Measurements from ENCODE around the gene MTRF1L. TPM values are rescaled to one million over a fixed set of nuclear protein-coding genes. Genes with fewer than 3 reads are reported as not detected.

MTRF1L gene
- total and polyA plus RNA-seq, 2 donors (not counting 1 experiment from before 2014, with no cell fraction given): 9.8 to 24.0 TPM

DNA sequence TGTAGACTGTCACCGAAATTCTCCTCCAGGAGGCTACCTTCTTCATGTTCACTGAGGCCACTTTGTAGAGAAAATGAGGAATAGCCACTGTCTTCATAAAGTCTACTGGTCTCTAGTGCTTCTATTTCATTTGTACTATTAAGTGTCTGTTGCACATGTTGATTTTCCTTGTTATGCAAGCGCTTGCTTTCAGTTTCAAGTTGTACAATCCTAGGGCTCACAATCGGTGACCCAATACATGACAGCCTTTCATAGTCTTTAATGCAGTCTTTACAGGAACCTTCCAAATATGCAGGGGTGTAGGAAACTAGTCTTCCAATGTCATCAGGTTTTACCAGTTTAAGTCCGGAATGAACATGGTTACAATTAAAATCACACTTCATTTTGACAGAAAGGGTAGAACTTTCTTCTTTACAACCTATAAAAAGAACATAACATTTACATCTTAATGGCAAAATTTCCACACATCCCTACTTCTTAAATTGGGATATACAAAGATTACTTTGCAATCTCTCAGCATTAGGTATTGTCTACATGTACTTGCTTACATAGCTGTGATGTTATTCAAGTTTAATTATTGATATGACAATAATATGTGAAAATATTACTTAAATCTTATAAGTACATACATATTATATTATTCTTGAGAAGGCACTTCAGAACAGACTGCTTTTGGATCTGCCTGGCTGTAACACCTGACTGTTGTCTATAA lies 27.1 kb downstream of the MTRF1L start:
- DNase-seq: peak; percentile 14
- H3K9me3 ChIP-seq (ENCODE audit: control extremely low read depth in 1 of 3, control insufficient read depth in 2 of 3, insufficient read depth in 1 of 3, low read length in 2 of 3): no peaks in the 10 kb centered on the region
- no peak overlapping the region for H3K4me3 ChIP-seq (ENCODE audit: control extremely low read depth in 1 of 5, extremely low read depth in 1 of 5, insufficient read depth in 1 of 5, low read depth in 2 of 5, low read length in 4 of 5)
- peaks cover 47% of the 10 kb centered on the region for H3K79me2 ChIP-seq (ENCODE audit: control insufficient read depth, insufficient read depth, low read length)
- H2AFZ ChIP-seq (ENCODE audit: insufficient read depth, low read depth, low read length, poor library complexity, severe bottlenecking): no peak overlapping the region
- H3K4me2 ChIP-seq (replicated peaks; ENCODE audit: low read depth, low read length, poor library complexity, severe bottlenecking): peak overlapping the region; percentile 21
- no CpG with 5 or more reads among the region's 4 CpGs for WGBS (ENCODE audit: insufficient coverage)
- peaks cover 4 to 6% of the 10 kb centered on the region in 2 donors for H3K4me1 ChIP-seq (ENCODE audit: control insufficient read depth in 2 of 2, insufficient read depth in 2 of 2, low read length in 2 of 2)
- peaks cover 25% of the 10 kb centered on the region for H3K4me1 Mint-ChIP-seq
- ChIA-PET POLR2A (no interaction called here), CTCF (no interaction called here)
- H3K36me3 ChIP-seq (replicated peaks in 1 of 2; ENCODE audit: control extremely low read depth in 1 of 2, control insufficient read depth in 1 of 2, extremely low read depth in 1 of 2, insufficient read depth in 2 of 2, low read length in 1 of 2): peaks cover 3 to 39% of the 10 kb centered on the region in 2 experiments
- intact Hi-C loops (cut with micrococcal nuclease): no loop called here
- no peak for ATAC-seq (ENCODE audit: low read depth)
- H3K27me3 Mint-ChIP-seq: no peaks in the 10 kb centered on the region
- TF ChIP-seq, protein P1, sequence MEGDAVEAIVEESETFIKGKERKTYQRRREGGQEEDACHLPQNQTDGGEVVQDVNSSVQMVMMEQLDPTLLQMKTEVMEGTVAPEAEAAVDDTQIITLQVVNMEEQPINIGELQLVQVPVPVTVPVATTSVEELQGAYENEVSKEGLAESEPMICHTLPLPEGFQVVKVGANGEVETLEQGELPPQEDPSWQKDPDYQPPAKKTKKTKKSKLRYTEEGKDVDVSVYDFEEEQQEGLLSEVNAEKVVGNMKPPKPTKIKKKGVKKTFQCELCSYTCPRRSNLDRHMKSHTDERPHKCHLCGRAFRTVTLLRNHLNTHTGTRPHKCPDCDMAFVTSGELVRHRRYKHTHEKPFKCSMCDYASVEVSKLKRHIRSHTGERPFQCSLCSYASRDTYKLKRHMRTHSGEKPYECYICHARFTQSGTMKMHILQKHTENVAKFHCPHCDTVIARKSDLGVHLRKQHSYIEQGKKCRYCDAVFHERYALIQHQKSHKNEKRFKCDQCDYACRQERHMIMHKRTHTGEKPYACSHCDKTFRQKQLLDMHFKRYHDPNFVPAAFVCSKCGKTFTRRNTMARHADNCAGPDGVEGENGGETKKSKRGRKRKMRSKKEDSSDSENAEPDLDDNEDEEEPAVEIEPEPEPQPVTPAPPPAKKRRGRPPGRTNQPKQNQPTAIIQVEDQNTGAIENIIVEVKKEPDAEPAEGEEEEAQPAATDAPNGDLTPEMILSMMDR (IDR thresholded peaks at IDR 0.05): no peak
- no peak for TF ChIP-seq EZH2 (IDR thresholded peaks at IDR 0.05; ENCODE audit: borderline replicate concordance, insufficient read depth, low read depth, low read length, poor library complexity, severe bottlenecking)
- peaks cover 8% of the 10 kb centered on the region for H4K20me1 ChIP-seq (ENCODE audit: control insufficient read depth, insufficient read depth, low read length, poor library complexity, severe bottlenecking)
- no peaks in the 10 kb centered on the region for H3K27me3 ChIP-seq (replicated peaks in 1 of 4; ENCODE audit: control extremely low read depth in 1 of 4, control insufficient read depth in 3 of 4, insufficient read depth in 4 of 4, low read length in 3 of 4)
- H3K27ac ChIP-seq (ENCODE audit: low read length in 2 of 2): no peak overlapping the region
- H3K9ac ChIP-seq (ENCODE audit: low read length): no peak overlapping the region
- H3K4me3 Mint-ChIP-seq: no peak overlapping the region
- H3K27ac Mint-ChIP-seq: no peak overlapping the region
- H3K9me3 Mint-ChIP-seq (ENCODE audit: insufficient read depth): no peaks in the 10 kb centered on the region

DNA sequence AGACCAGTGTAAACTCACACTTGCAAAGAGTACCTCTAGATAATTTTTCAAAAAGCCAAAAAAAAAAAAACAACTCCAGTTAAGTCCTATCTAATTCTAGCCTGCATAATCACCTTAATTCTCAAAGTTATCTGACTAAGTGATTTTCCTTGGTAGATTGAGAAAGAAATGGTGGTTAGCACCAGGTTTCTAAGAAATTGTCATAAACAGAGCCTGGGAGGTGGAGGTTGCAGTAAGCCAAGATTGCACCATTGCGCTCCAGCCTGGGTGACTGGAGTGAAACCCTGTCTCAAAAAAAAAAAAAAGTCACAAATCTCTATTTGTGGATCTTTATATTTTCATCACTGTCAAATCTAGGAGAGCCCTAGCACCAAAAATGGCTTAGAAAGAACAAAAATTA lies 28.6 kb downstream of the MTRF1L start:
- Histone ChIP-seq H3K4me2 (replicated peaks; ENCODE audit: low read depth, low read length, poor library complexity, severe bottlenecking) (no peak overlapping the region), H3K9ac (ENCODE audit: low read length) (no peak overlapping the region), H4K20me1 (ENCODE audit: control insufficient read depth, insufficient read depth, low read length, poor library complexity, severe bottlenecking) (no peaks in the 10 kb centered on the region), H2AFZ (ENCODE audit: insufficient read depth, low read depth, low read length, poor library complexity, severe bottlenecking) (no peak overlapping the region), H3K4me3 (ENCODE audit: control extremely low read depth in 1 of 5, extremely low read depth in 1 of 5, insufficient read depth in 1 of 5, low read depth in 2 of 5, low read length in 4 of 5) (no peak overlapping the region), H3K27me3 (replicated peaks in 1 of 4; ENCODE audit: control extremely low read depth in 1 of 4, control insufficient read depth in 3 of 4, insufficient read depth in 4 of 4, low read length in 3 of 4) (no peaks in the 10 kb centered on the region), H3K4me1 (ENCODE audit: control insufficient read depth in 2 of 2, insufficient read depth in 2 of 2, low read length in 2 of 2) (peaks cover 4 to 6% of the 10 kb centered on the region in 2 donors), H3K79me2 (ENCODE audit: control insufficient read depth, insufficient read depth, low read length) (peaks cover 34% of the 10 kb centered on the region), H3K36me3 (replicated peaks in 1 of 2; ENCODE audit: control extremely low read depth in 1 of 2, control insufficient read depth in 1 of 2, extremely low read depth in 1 of 2, insufficient read depth in 2 of 2, low read length in 1 of 2) (peaks cover 6 to 49% of the 10 kb centered on the region in 2 experiments), H3K9me3 (ENCODE audit: control extremely low read depth in 1 of 3, control insufficient read depth in 2 of 3, insufficient read depth in 1 of 3, low read length in 2 of 3) (peaks cover 0 to 5% (median 0%) of the 10 kb centered on the region in 3 donors), H3K27ac (ENCODE audit: low read length in 2 of 2) (no peak overlapping the region)
- CTCF ChIA-PET: interaction anchor here (1.1 kb wide), 1 partner anchor 26 kb away, joined by 3 read pairs; no protein-coding TSS in a partner anchor
- Mint-ChIP-seq H3K27ac (no peak overlapping the region), H3K4me1 (peaks cover 19% of the 10 kb centered on the region), H3K9me3 (ENCODE audit: insufficient read depth) (peaks cover 7% of the 10 kb centered on the region), H3K27me3 (no peaks in the 10 kb centered on the region), H3K4me3 (no peak overlapping the region)
- ATAC-seq (ENCODE audit: low read depth): no peak
- POLR2A ChIA-PET: no interaction called here
- intact Hi-C loops (cut with micrococcal nuclease): no loop called here
- no CpG with 5 or more reads among the region's 1 CpG for WGBS (ENCODE audit: insufficient coverage)
- TF ChIP-seq, protein P1 (IDR thresholded peaks at IDR 0.05): no peak
- TF ChIP-seq EZH2 (IDR thresholded peaks at IDR 0.05; ENCODE audit: borderline replicate concordance, insufficient read depth, low read depth, low read length, poor library complexity, severe bottlenecking): no peak
- no peak for DNase-seq

Measured in B cell (primary cell).